ENCODE measurements around the gene NOPCHAP1. TPM values are rescaled to one million over a fixed set of nuclear protein-coding genes. Genes with fewer than 3 reads are reported as not detected.

Gene NOPCHAP1
- total and polyA plus RNA-seq, 10 of the 15 experiments (the other 5 are each of a cell fraction or from before 2014, with no cell fraction given), result 28.0 to 115 (median 40.9) TPM

- TF ChIP-seq, protein P1, sequence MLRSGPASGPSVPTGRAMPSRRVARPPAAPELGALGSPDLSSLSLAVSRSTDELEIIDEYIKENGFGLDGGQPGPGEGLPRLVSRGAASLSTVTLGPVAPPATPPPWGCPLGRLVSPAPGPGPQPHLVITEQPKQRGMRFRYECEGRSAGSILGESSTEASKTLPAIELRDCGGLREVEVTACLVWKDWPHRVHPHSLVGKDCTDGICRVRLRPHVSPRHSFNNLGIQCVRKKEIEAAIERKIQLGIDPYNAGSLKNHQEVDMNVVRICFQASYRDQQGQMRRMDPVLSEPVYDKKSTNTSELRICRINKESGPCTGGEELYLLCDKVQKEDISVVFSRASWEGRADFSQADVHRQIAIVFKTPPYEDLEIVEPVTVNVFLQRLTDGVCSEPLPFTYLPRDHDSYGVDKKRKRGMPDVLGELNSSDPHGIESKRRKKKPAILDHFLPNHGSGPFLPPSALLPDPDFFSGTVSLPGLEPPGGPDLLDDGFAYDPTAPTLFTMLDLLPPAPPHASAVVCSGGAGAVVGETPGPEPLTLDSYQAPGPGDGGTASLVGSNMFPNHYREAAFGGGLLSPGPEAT (IDR thresholded peaks at IDR 0.05; ENCODE audit: low read depth), result 0 out of 2 replicates have a peak, but pooled peaks have one; percentile 49
- TF ChIP-seq NFYA (IDR thresholded peaks at IDR 0.05; ENCODE audit: borderline replicate concordance, low read depth, low read length) (no peak), SIN3A (IDR thresholded peaks at IDR 0.05; ENCODE audit: low read depth, low read length) (no peak; the same call in 1 of the 2 replicates), MYC (IDR thresholded peaks at IDR 0.05; ENCODE audit: insufficient read depth, insufficient read length, insufficient replicate concordance, low read length, severe bottlenecking) (peak; percentile 41), BACH1 (IDR thresholded peaks at IDR 0.05; ENCODE audit: borderline replicate concordance) (peak; percentile 99), TCF3 (IDR thresholded peaks at IDR 0.05; ENCODE audit: borderline replicate concordance, insufficient read depth, low read depth, low read length) (peak; percentile 62; the same call in 1 of the 2 replicates), FOXK2 (IDR thresholded peaks at IDR 0.05) (no peak), SPI1 (IDR thresholded peaks at IDR 0.05; ENCODE audit: borderline replicate concordance, insufficient read depth, low read depth, low read length) (no peak), GABPA (IDR thresholded peaks at IDR 0.05; ENCODE audit: low read depth) (no peak), ZNF207 (IDR thresholded peaks at IDR 0.05; ENCODE audit: borderline replicate concordance) (0 out of 2 replicates have a peak, but pooled peaks have one; percentile 18), RB1 (IDR thresholded peaks at IDR 0.05; ENCODE audit: borderline replicate concordance) (no peak), USF2 (IDR thresholded peaks at IDR 0.05; ENCODE audit: borderline replicate concordance, low read depth, low read length) (no peak; the same call in 1 of the 2 replicates), EED (IDR thresholded peaks at IDR 0.05; ENCODE audit: low read depth) (peak; percentile 82), MTA2 (IDR thresholded peaks at IDR 0.05; ENCODE audit: low read depth) (peak; percentile 62), FOXM1 (IDR thresholded peaks at IDR 0.05; ENCODE audit: low read depth, low read length) (no peak), CREM (IDR thresholded peaks at IDR 0.05; ENCODE audit: low read depth) (peak; percentile 65; the same call in 1 of the 2 replicates), CREB1 (IDR thresholded peaks at IDR 0.05; ENCODE audit: low read depth) (peak; percentile 14; the same call in 1 of the 2 replicates), PAX8 (IDR thresholded peaks at IDR 0.05) (no peak), SREBF2 (IDR thresholded peaks at IDR 0.05; ENCODE audit: low read length) (no peak), ZZZ3 (IDR thresholded peaks at IDR 0.05; ENCODE audit: control insufficient read depth, insufficient read length, low read depth) (no peak), NR2C1 (IDR thresholded peaks at IDR 0.05) (no peak), POU2F2 (IDR thresholded peaks at IDR 0.05; ENCODE audit: borderline replicate concordance, low read depth, low read length) (no peak), DPF2 (IDR thresholded peaks at IDR 0.05) (peak; percentile 95), SMC3 (IDR thresholded peaks at IDR 0.05; ENCODE audit: borderline replicate concordance, low read length) (no peak), FOS (IDR thresholded peaks at IDR 0.05; ENCODE audit: borderline replicate concordance, extremely low read depth, insufficient read length) (no peak)
- TF ChIP-seq, protein P2, sequence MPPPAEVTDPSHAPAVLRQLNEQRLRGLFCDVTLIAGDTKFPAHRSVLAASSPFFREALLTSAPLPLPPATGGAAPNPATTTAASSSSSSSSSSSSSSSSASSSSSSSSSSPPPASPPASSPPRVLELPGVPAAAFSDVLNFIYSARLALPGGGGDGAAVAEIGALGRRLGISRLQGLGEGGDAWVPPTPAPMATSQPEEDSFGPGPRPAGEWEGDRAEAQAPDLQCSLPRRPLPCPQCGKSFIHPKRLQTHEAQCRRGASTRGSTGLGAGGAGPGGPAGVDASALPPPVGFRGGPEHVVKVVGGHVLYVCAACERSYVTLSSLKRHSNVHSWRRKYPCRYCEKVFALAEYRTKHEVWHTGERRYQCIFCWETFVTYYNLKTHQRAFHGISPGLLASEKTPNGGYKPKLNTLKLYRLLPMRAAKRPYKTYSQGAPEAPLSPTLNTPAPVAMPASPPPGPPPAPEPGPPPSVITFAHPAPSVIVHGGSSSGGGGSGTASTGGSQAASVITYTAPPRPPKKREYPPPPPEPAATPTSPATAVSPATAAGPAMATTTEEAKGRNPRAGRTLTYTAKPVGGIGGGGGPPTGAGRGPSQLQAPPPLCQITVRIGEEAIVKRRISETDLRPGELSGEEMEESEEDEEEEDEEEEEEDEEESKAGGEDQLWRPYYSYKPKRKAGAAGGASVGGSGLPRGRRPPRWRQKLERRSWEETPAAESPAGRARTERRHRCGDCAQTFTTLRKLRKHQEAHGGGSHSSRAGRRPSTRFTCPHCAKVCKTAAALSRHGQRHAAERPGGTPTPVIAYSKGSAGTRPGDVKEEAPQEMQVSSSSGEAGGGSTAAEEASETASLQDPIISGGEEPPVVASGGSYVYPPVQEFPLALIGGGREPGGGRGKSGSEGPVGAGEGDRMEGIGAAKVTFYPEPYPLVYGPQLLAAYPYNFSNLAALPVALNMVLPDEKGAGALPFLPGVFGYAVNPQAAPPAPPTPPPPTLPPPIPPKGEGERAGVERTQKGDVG (CRISPR knock-in tag; IDR thresholded peaks at IDR 0.05), result no peak
Observed at GRCh38 chr12:104958001-104958804, 27.9 kb upstream of the NOPCHAP1 start, which contains the start of gene SLC41A2 (continued).
